GM19455 (cell line): Measurements from ENCODE around the gene LOXHD1.

Experiments
- ATAC-seq: cut with Tn5 transposase; IDR thresholded peaks from one replicate; pipeline ENCODE4 v1.9.1; 2021; ENCODE audit not compliant: unreplicated experiment

The LOXHD1 gene

DNA sequence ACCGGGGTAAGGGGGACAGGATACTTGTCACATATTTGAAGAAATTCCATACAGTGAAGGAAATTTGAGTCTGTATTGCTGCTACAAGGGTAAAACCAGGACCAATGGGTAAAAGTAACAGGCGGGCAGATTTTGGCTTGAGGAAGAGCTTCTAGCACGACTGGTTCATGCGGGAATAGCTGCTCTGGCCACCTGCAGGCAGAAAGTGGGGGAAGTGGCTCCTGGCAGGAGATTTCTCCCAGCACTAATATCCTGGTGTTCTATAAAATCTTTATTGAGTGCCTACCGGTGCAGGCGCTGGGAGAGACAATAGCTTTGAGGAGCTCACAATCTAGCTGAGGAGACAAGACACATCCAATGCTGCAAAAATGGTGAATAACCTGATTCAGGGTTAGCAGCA is 198.5 kb downstream of the LOXHD1 start:
- ATAC-seq: no peak

DNA sequence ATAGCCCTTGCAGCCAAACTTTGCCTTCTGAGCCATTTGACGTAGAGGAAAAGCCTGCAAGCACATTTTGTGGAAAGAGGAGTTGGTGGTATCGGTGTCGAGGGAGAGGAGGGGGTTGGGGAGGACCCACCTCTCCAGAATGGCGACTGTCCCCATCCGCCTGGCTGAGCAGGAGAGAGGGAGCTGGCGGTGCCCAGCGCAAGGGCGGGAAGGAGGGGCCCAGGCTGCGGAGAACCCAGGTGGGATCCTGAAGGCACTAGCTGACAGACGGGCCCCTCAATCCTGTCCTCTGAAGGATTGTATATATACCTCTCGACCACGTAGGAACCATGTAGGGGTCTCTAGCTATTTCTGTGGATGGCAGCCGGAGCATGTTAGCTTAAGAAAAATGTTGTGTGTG is 200.3 kb downstream of the LOXHD1 start:
- no peak for ATAC-seq

DNA sequence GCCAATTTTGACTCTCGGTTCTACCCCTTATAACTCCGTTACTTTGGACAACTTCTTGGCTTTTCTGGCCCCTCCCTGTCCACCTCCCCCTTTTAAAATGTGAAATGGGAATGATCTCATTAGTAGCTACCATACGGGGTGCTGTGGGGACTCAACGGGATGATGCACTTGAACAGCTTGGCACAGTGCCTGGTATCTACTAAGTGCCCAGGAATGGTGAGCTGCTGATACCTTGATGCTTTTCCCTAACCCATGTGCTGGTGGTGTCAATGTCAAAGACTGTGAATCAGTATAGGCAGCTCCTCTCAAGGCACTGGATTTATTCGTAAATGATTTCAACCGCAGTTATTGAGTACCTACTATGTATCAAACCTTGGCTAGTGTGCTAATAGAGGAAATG is 204.2 kb downstream of the LOXHD1 start:
- ATAC-seq: no peak

DNA sequence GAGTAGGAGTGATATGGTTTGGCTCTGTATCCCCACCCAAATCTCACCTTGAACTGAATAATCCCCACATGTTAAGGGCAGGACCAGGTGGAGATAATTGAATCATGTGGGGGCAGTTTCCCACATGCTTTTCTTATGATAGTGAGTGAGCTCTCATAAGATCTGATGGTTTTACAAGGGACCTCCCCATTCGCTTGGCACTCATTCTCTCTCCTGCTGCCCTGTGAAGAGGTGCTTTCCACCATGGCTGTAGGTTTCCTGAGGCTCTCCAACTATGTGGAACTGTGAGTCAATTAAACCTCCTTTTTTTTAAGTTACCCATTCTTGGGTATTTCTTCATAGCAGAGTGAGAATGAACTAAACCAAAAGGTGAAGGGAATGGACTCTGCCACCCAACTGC is 207.5 kb downstream of the LOXHD1 start:
- ATAC-seq: no peak

DNA sequence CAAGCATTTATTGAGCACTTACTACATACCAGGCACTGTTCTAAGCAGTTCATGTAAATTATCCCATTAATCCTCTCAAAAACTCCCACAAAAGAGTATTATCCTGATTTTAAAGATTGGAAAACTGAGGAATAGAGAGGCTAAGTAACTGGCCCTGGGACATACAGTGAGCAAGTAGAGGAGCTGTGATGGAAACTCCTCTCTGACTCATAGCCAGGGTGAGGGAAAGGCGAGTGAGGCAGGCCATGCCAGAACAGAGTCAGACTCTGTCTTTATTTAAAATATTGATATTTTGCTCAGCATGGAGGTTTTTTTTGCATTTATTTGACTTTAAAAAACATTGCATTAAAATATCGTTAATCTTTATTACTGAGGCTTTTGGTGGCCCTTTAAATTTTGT is 208.0 kb downstream of the LOXHD1 start:
- no peak for ATAC-seq

DNA sequence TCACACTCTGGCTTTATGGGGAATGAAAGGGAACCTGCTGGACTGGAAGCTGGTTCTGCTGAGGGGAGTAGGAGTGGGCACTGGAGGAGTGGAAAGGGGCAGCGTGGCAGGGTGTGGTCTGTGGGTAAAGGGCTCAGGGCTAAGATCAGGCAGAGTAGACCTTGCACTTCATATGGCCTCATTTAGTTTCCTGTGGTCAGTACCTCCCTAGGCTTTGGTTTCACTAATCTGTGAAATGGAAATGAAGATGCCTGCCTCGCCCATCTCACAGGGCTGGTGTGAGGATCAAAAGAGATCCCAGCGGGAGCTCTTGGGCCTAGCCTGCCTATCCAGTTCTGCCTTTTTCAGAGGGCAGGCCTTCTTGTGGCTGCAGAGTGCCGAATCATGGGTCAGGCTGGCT is 208.7 kb downstream of the LOXHD1 start:
- ATAC-seq: no peak

DNA sequence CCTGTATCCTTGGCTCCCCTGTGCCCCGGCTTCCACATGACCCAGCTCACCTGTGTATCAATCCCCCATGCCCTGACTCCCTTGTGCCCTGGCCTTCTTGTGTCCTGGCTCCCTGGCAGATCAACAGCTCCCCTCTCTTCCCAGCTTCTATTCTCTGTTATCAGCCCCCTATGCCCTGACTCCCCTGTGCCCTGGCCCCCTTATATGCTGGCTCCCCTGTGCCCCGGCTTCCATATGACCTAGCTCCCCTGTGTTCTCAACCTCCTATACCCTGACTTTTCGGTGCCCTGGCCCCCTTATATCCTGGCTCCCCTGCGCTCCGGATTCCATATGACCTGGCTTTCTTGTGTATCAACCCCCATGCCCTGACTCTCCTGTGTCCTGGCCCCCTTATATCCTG is 209.2 kb downstream of the LOXHD1 start:
- ATAC-seq: no peak

DNA sequence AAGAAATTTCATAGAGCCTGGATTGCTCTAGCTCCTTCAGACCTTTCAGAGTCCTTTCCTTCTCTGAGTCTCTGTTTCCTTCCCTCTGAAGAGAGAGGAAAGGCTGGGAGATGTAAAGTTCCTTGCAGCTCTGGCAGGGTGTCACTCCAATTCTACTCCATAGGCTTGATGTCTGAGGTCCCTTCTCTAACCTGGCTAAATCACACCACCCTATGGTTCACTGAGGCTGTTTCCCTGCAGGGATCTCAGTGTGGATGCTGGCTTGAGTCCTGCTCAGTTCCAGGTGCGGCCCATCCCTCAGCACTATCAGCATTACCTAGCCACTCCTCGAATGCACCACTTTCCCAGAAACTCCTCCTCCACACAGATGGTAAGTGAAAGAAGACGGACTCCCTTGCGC is 209.7 kb downstream of the LOXHD1 start:
- ATAC-seq: no peak

DNA sequence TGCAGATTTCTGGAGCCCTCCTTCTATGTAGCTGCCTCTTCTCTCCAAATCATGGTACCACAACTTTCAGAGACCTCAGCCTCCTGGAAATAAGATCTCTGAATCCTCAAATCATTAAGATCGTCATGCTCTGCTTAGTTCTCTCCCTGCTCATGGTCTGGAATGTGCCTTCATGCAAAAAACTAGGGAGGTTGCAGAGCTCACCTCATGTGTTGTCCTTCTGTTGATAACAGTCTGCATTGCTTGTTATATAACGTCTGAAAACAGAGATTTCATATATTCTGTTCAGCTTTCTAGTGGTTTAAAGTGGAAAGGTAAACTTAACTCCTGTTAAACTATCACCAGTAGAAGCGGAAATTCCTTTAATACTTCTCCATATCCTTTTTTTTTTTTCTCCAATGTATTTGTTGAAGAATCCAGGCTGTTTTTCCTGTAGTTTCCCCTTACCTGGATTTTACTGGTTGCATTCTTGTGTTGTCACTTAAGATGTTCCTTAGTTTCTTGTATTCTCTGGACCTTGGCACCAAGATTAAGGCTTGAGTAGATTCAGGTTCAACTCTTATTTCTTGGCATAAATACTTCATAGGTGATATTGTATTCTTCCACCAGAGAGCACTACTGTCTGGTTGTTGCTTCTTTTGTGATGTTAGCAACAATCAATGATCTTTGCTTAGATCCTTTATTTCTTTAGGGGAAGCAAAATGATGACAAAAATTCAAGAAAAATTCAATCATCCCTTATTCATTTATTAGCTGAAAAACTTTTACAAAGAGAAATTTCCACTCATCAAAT is 211.3 kb downstream of the LOXHD1 start:
- no peak for ATAC-seq

DNA sequence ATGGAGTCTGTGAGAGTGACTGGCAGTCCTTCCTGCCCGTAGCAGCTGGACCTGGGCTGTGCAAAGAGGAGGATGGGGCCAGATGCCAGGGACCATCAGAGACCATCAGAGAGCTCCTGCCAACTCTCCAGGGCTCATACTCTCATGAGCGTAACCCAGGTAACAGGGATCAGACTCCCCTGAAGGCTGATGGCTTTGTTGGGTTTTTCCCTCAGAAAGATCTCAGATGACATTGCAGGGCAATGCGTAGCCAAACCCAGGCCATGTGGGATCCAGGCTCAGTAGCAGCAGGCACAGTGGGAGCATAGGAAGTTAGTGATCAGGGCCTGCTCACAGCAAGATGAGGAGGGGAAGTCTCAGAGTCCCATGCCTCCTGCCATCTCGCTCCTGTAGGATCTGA is 218.0 kb downstream of the LOXHD1 start:
- no peak for ATAC-seq

DNA sequence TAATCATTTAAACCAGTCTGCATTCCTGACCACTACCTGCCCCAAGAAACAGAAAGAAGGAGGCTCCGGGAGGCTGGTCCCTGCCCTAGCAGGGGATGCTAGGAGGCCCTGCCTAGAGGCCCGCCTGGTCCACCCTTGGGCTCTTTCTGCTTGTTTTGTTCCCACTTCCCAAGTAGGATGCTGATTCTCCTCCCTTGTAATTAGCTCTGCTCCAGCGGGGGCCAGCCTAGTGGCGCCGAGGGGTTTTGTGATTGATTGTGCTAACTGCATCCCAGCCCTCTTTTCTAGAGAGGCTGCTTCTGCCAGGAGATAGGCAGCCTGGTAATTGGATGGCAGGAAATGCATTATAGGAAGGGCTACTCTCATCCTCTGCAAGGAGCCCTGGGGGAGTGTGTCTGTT is 220.0 kb downstream of the LOXHD1 start:
- no peak for ATAC-seq

DNA sequence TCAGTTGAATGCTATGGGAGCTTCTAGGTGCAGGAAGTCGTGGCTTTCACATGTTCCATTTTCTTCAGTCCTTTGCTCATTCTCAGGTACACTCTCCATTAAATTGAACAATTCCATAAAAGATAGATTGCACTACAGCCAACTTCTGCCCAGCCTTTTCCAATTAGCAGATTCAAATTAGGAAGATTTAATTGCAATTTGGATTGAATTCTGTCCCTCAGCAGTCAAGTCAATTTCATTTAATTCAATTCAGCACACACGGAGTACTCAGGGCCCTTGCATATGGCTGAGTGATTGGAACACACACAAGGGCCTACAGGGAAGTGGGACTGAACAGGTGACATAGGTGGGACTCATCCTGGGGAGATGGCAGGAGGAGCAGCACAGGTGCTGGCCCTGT is 220.4 kb downstream of the LOXHD1 start:
- ATAC-seq: no peak

DNA sequence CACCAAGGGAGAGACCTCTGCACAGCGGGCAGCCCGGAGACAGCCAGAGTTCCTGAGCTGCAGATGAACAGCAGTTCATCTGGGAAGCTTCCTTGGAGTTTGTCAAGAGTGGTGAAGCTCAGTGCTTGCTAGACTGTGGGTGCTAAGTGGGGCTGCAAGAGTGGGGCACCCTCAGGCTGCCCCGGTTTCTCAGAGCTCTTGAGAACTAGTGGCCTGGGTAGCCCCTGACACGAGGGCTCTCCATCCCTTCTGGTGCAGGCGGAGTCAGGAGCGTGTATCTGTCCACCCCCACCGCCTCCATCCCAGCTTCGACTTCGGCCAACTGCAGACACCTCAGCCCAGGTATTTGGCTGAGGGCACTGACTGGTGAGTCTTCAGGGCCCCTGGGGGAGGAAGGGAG is 222.0 kb downstream of the LOXHD1 start:
- ATAC-seq: no peak

DNA sequence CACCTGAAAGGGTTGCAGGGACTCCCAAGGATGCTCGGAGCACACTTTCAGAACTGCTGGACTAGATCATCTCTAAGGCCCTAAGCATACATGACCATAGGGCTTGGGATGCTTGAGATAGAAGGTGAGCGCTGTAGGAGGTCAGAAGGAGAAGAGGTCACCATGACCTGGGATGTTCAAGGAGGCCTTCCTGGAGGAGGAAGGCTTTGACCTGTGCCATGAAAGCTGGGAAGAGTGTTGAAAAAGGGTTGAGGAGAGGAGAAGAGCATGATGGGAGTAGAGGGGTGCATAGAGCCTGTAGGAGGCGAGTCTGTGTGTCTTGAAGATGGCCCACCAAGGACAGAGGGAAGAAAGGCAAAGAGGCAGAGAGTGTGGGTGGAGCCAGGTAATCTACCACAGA is 222.4 kb downstream of the LOXHD1 start:
- no peak for ATAC-seq

DNA sequence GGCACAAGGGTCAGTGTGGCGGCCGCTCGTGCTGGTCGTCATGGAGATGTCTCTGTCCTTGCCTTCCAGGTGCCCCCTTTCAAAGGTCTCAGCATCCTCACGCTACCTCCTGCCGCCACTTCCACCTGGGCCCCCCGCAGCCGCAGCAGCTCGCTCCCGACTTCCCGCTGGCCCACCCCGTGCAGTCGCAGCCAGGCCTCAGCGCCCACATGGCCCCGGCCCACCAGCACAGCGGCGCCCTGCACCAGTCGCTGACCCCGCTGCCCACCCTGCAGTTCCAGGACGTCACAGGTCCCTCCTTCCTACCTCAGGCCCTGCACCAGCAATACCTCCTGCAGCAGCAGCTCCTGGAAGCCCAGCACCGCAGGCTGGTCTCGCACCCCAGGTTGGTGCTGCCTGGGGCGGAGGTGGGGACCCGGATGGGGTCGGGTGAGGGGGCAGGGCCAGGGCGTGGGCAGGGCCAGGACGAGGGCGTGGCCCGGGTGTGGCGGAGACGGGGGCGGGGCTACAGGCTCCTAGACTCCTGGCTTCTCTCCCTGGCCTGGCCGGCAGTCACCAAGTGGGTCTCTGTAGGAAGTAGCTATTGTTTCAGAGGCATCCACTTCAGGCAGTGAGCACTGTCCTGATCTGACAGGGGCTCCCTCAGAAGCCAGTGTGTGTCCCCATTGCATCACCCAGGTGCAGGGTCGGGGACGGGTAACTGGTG is 223.7 kb downstream of the LOXHD1 start:
- ATAC-seq: no peak

DNA sequence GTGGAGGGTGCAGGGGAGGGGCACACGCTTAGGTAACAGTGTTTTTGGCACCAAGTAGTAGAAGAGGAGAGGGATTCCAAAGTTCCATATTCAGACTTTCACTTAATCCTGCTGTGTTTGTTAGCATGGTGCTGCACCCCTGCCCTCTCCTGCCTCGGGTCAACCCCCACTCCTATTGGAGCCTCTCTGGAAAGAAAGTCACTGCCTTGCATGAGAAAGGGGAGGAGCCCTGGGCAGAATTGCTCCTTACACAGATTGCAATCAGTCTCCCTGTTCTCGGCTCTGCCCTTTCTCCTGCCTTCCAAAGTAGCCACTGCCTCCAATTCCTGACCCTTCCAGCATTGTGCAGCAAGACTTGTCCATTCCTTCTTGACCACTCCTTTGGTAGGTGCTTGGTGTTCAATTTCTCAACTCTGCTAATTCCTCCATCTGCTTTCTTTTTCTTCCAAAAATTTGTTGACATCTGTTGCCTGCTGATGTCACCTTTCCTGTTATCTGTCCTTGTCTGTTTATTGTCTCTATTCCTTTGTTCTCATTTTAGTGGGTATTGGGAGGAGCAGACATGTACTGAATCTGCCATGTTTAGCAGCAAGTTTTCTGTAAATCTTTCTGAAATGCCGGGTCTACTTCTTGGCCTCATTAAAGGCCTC is 225.4 kb downstream of the LOXHD1 start:
- ATAC-seq: no peak

DNA sequence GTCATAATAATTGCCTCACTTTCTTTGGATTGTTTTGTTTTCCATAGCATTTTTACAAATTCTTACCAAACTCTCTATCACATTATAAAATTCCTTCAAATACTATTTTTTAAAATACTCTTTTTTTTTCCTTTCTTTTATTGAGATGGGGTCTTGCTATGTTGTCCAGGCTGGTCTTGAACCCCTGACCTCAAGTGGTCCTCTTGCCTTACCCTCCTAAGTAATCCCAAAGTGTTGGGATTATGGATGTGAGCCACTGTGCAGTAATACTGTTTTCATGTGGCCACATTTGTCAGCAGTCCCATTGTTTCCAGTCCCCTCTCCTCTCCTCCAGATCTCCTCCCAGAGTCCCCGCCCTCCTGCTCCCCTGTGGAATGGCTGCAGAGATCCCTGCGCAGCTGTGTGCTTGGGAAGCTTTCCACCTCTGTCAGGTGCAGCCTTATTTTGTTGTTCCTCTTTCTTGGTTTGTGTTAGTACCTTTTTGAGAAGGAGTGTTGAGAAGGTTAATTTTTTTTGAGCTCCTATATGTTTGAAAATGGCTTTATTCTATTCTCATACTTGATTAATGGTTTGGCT is 227.3 kb downstream of the LOXHD1 start:
- ATAC-seq: no peak

DNA sequence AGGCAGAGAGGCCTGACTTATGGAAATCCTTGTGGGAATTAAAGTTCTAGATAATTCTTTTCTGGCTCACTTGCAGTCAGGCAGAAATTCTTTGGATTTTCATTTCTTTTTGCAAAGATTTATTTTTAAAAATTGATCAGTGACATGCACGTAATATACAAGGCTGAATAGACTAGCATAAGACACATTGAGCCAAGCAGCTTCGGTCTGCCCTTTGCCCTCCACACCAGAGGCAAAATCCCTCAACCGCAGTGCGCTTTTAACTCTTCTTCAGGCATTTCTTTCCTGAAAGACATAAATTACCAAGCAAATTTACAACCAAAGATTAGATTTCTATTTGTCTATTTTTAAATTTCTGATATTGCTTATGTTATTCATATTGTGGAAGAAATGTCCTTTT is 227.9 kb downstream of the LOXHD1 start:
- no peak for ATAC-seq

DNA sequence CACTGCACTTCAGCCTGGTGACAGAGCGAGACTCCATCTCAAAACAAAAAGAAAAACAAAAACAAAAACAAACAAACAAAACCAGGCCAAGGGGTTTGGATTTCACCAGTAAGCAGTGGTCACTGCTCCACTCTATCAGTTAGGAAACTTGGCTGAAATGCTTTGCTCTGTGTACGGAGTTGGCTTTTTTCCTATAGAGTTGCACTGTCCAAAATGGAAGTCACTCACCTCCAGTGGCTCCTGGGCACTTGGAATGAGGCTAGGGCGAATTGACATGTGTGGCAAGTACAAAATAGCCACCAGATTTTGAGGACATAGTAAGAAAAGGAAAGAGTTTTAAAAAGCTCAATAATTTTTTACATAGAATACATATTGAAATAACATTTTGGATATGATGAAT is 228.7 kb downstream of the LOXHD1 start:
- no peak for ATAC-seq

DNA sequence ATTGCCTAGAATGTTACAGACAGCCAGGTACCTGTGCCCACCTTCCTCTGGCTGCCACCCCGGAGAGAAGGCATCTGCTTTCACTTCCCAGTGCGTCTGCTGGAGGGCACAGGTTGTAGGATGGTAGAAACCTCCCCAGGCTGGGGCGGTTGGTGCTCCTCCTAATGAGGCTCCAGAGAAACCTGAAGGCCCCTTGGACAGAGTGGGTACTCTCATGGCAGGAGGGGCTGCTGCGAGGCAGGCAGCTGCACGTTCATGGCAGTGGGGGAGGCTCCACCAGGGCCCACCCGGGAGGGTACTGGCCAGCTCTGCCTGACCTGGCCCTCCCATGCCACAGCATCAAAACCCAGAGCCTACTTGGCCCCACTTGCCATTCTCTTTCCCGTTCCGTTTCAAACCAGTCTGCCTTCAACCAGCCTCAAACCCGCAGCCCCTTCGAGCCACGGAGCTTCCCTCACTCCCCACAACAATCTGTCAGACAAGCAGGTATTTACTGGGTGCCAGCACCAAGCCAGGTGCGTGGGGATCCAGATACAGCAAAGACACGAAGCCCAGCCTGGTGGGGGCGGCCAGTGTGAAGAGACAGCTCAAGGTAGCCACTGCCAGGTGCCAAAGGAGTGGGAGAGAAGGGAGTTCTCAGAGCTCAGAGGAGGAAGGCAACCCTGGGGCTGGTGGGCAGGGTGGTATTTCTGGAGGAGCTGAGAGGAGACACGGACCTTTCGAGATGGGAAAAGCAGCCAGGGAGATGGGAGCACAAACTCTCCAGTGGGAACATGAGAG is 229.6 kb downstream of the LOXHD1 start:
- ATAC-seq: no peak
